Mammary epithelial cell (primary cell): ENCODE measurements around the gene HSD17B12.

Experiments used
- CTCF ChIP-seq, 2 donors: IDR thresholded peaks in 1 of 2; conservative IDR thresholded peaks in 1 of 2; 2 replicates each; pipeline ENCODE4 v1.5.1; 2011 to 2012; ENCODE audit warnings: inconsistent platforms in 2 of 2, low read length in 2 of 2, mild to moderate bottlenecking in 2 of 2, control low read depth in 1 of 2, low read depth in 1 of 2; ENCODE audit not compliant: insufficient read depth in 1 of 2; ENCODE audit errors: extremely low read depth in 1 of 2
- EZH2 ChIP-seq: IDR thresholded peaks from 2 replicates; pipeline ENCODE4 v1.6.1; 2012; ENCODE audit warnings: low read length, inconsistent platforms, borderline replicate concordance

GRCh38 chr11:43674560-43674959 is 6.0 kb upstream of the HSD17B12 start:
- TF ChIP-seq CTCF (conservative IDR thresholded peaks at IDR 0.05 in 1 of 2, IDR thresholded peaks at IDR 0.05 in 1 of 2; ENCODE audit: extremely low read depth in 1 of 2, insufficient read depth in 1 of 2, low read depth in 1 of 2, low read length in 2 of 2), result no peak
- TF ChIP-seq EZH2, result no peak
